Measurements from ENCODE around the gene GSTA1.
"Not testable (repeated sequence)": the region's sequence is repeated elsewhere in the genome, so short reads cannot be mapped to it uniquely, and the experiment has no call there.

Gene GSTA1

GRCh38 chr6:52759085-52759484 is 44.5 kb downstream of the GSTA1 start:
- in situ Hi-C loops (cut with MboI; ENCODE audit: low sequenced_read_pairs), result no loop called here

DNA sequence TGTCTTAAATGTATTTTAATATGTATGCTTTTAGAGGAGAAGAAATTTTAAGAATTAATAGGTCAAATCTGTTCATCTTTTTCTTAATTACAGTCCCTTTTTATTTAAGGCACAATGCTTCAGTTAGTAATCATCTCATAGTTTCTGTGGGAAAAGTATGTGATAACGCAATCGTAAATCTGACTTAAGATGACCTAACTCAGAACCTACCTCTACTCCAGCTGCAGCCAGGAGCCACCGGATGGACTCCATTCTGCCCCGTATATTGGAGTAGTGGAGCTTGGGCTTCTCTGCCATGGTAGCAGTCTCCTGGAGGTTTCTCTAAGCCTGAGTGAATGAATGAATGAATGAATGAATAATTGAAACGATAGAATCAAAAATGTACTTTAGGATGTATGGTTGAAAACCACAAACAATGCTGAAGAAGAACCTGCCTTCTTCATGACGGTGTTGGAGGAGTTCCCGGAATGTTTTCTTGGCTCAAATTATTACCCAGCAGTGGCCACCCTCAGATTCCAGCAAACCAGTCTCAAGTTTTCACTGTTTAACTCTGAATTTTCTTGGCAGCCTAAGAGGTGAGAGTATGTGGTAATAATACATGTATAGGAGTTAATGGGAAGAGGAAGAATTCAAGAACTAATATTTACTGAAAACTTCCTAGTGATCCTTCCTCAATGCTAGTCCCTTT is 45.8 kb downstream of the GSTA1 start:
- in situ Hi-C loops (cut with MboI; ENCODE audit: low sequenced_read_pairs), result not testable (repeated sequence)

- in situ Hi-C loops (cut with MboI; ENCODE audit: low sequenced_read_pairs), result no loop called here
Measured at GRCh38 chr6:52754443-52754842, 49.2 kb downstream of the GSTA1 start.

GRCh38 chr6:52753137-52753536 is 50.5 kb downstream of the GSTA1 start:
- in situ Hi-C loops (cut with MboI; ENCODE audit: low sequenced_read_pairs), result not testable (repeated sequence)

DNA sequence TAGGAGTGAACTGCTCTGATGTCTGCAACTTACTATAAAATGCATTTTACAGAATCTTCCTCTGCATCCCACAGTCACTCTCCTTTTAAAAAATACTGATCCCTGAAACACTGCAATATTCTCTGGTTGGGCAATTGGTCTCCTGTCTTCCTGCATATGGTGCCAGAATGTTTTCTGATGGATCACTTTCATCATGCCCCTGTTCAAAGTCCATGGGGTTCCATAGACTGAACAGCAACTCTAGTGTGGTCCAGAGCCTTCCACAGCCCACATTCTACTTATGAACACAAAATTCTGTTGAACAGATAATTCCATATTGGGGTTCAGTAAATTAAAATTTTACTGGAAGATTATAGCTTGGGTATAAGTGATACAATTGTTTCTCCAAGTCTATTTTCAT is 51.3 kb downstream of the GSTA1 start:
- in situ Hi-C loops (cut with MboI; ENCODE audit: low sequenced_read_pairs), result no loop called here

DNA sequence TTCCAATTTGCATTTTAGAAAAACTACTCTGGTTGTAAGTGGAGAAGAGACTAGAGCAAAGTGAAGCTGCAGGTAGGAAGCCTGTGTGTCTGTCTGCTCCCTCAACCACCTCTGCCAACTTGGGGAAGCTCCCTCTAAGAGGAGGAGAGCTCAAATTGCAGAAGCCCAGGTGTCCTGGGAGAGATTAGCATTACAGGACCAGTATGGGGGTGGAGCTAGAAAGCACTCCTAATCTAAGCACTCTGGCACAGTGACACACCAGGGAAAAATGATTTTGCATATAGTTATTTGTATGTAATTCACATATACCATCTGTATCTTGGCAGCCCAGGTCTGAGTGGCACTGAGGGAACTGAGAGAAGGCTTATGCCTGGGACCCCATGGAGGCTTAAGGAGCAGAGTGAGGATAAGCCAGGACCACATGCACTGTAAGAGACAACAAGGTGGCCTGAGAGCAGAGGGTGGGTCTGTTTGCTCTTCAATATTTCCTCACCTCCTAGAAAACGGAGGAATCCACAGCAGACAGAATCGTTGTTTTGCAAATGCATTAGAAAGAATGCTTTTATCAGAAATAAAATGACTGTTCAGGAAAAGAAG is 54.0 kb downstream of the GSTA1 start:
- in situ Hi-C loops (cut with MboI; ENCODE audit: low sequenced_read_pairs), result no loop called here

- in situ Hi-C loops (cut with MboI; ENCODE audit: low sequenced_read_pairs), result not testable (repeated sequence)
Measured at GRCh38 chr6:52747301-52747700, 56.3 kb downstream of the GSTA1 start.

- in situ Hi-C loops (cut with MboI; ENCODE audit: low sequenced_read_pairs), result no loop called here
Measured at GRCh38 chr6:52746213-52746612, 57.4 kb downstream of the GSTA1 start.

DNA sequence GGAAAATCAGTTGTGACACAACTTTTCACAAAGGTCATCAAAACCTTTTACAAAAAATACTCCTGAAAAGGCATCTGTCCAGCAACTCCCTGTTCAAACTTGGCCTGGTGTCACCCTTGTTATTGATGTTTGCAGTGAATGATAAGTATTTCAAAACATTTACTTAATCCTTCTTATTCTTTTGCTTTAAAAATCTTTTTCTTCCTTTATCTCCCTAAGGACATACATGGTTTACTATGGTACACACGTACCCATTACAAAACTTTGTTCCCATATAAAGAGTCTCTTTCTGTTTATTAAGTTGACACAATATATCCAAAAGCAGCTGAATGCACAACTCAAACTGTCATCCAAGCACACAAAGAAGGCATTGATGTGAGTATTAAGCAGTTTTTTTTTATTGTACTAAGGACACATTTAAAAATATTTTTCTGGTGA is 57.8 kb downstream of the GSTA1 start:
- in situ Hi-C loops (cut with MboI; ENCODE audit: low sequenced_read_pairs), result no loop called here

- in situ Hi-C loops (cut with MboI; ENCODE audit: low sequenced_read_pairs), result no loop called here
Measured at GRCh38 chr6:52741872-52742271, 61.7 kb downstream of the GSTA1 start.

Measured in HL-60/S4 treated with phorbol 12-myristate 13-acetate at 8.2 ng/mL for 4 days and 3 days (cell line).